GM12878 (cell line): ENCODE results near the gene GNB3.

Source experiments
- CEBPB ChIP-seq, 2 experiments: fragments of 150-350 bp in 1 of 2; IDR thresholded peaks; 2 replicates each; pipeline ENCODE4 v1.6.1; 2012 to 2014; ENCODE audit warnings: low read depth in 2 of 2, low read length in 2 of 2, borderline replicate concordance in 1 of 2, inconsistent platforms in 1 of 2
- CTCF ChIP-seq, 3 experiments: IDR thresholded peaks in 2 of 3; conservative IDR thresholded peaks in 1 of 3; 2 replicates each; pipeline ENCODE4 v1.5.1; 2011; ENCODE audit warnings: low read depth in 3 of 3, low read length in 3 of 3, mild to moderate bottlenecking in 3 of 3, control low read depth in 2 of 3, moderate library complexity in 2 of 3, inconsistent platforms in 1 of 3, mixed read lengths in 1 of 3; ENCODE audit not compliant: control insufficient read depth in 2 of 3, insufficient read depth in 1 of 3; ENCODE audit errors: extremely low read depth in 1 of 3
- ESRRA ChIP-seq: IDR thresholded peaks from 2 replicates; pipeline ENCODE4 v1.6.1; 2012; ENCODE audit warnings: mild to moderate bottlenecking, low read length, improper control_type of control experiment
- EZH2 ChIP-seq: IDR thresholded peaks from 2 replicates; pipeline ENCODE4 v1.6.1; 2012; ENCODE audit warnings: low read depth, mild to moderate bottlenecking, control low read depth, inconsistent platforms, low read length, borderline replicate concordance; ENCODE audit not compliant: control insufficient read depth
- MEF2A ChIP-seq: IDR thresholded peaks from 2 replicates; pipeline ENCODE4 v1.6.1; 2011; ENCODE audit warnings: low read depth, mild to moderate bottlenecking, low read length, moderate library complexity; ENCODE audit not compliant: insufficient read depth
- PRDM15 ChIP-seq: fragments of 450-650 bp; formaldehyde crosslinking; IDR thresholded peaks from 2 replicates; pipeline ENCODE4 v1.4.0; 2020; ENCODE audit warnings: mild to moderate bottlenecking, moderate library complexity

- TF ChIP-seq CEBPB (IDR thresholded peaks at IDR 0.05; ENCODE audit: borderline replicate concordance in 1 of 2, low read depth in 2 of 2, low read length in 2 of 2) (no peak), PRDM15 (CRISPR knock-in tag) (no peak), EZH2 (no peak), MEF2A (no peak), ESRRA (no peak), CTCF (IDR thresholded peaks at IDR 0.05 in 2 of 3, conservative IDR thresholded peaks at IDR 0.05 in 1 of 3; ENCODE audit: control insufficient read depth in 2 of 3, extremely low read depth in 1 of 3, insufficient read depth in 1 of 3, low read depth in 3 of 3, low read length in 3 of 3) (no peak)
Observed at GRCh38 chr12:6854036-6854435, 13.3 kb downstream of the GNB3 start.
